GM12878 (cell line): ENCODE results near the gene SIKE1. TPM values are rescaled to one million over a fixed set of nuclear protein-coding genes. Genes with fewer than 3 reads are reported as not detected.
A peak's percentile ranks its signal among the peaks of the same experiment; 100 is the strongest.

Source experiments
- CBX3 ChIP-seq: fragments of 200-600 bp; sonication (generic); IDR thresholded peaks from 2 replicates; pipeline ENCODE4 v1.6.1; 2016; ENCODE audit warnings: low read depth, borderline replicate concordance
- CEBPB ChIP-seq, 2 experiments: fragments of 150-350 bp in 1 of 2; IDR thresholded peaks; 2 replicates each; pipeline ENCODE4 v1.6.1; 2012 to 2014; ENCODE audit warnings: low read depth in 2 of 2, low read length in 2 of 2, borderline replicate concordance in 1 of 2, inconsistent platforms in 1 of 2
- DPF2 ChIP-seq: fragments of 450-650 bp; IDR thresholded peaks from 2 replicates; pipeline ENCODE4 v1.6.1; 2017; ENCODE audit warnings: mild to moderate bottlenecking
- ETV6 ChIP-seq, 2 experiments: fragments of 450-650 bp in 1 of 2; IDR thresholded peaks in 1 of 2; conservative IDR thresholded peaks in 1 of 2; 2 replicates each; pipeline ENCODE4 v1.6.1; 2014; ENCODE audit warnings: antibody characterized with exemption in 1 of 2, borderline replicate concordance in 1 of 2, low read depth in 1 of 2, mild to moderate bottlenecking in 1 of 2, moderate library complexity in 1 of 2
- KAT2A ChIP-seq: conservative IDR thresholded peaks from 2 replicates; pipeline ENCODE4 v1.6.1; 2011; ENCODE audit warnings: low read depth, low read length; ENCODE audit not compliant: control insufficient read depth
- KLF5 ChIP-seq: fragments of 450-650 bp; IDR thresholded peaks from 2 replicates; pipeline ENCODE4 v1.6.1; 2014; ENCODE audit warnings: mild to moderate bottlenecking; ENCODE audit not compliant: partially characterized antibody
- MEF2A ChIP-seq: IDR thresholded peaks from 2 replicates; pipeline ENCODE4 v1.6.1; 2011; ENCODE audit warnings: low read depth, mild to moderate bottlenecking, low read length, moderate library complexity; ENCODE audit not compliant: insufficient read depth
- MYB ChIP-seq: fragments of 150-350 bp; IDR thresholded peaks from 2 replicates; pipeline ENCODE4 v1.6.1; 2014; ENCODE audit warnings: mild to moderate bottlenecking, low read depth, low read length, borderline replicate concordance
- NR2C1 ChIP-seq: fragments of 450-650 bp; IDR thresholded peaks from 2 replicates; pipeline ENCODE4 v1.6.1; 2017; ENCODE audit warnings: antibody characterized with exemption, mild to moderate bottlenecking, moderate library complexity
- RUNX3 ChIP-seq: IDR thresholded peaks from 2 replicates; pipeline ENCODE4 v1.6.1; 2012; ENCODE audit warnings: low read length, inconsistent platforms
- TARDBP ChIP-seq: IDR thresholded peaks from 2 replicates; pipeline ENCODE4 v1.6.1; 2016; ENCODE audit warnings: borderline replicate concordance
- polyA plus RNA-seq, 11 experiments: library from polyadenylated mRNA; depleted of rRNA in 4 of 11; unstranded in 6 of 11; stranded (reverse) in 5 of 11; fragments of >200 nt; fragmentation: Nextera tagmentation in 4 of 11; fragmentation: Illumina TruSeq in 1 of 11; extraction: Ambion mirVana in 4 of 11; extraction: Trizol in 1 of 11; gene quantifications; 1 replicate in 1 of 11; 2 replicates in 10 of 11; pipeline versions ENCODE4 v1.2.1 to v1.2.3, GENCODE V29; 2011 to 2016; ENCODE audit warnings: inconsistent platforms in 2 of 11, missing spikeins in 2 of 11, low read depth in 1 of 11
- total RNA-seq, 4 experiments: library from RNA; depleted of rRNA in 3 of 4; stranded (reverse); fragments of >200 nt in 3 of 4; fragmentation: Illumina TruSeq in 1 of 4; extraction: Trizol in 1 of 4; gene quantifications; 2 replicates each; pipeline versions ENCODE4 v1.2.1 to v1.2.3, GENCODE V29; 2013 to 2021
- TF ChIP-seq, protein P1 (sequence below): fragments of 450-650 bp; conservative IDR thresholded peaks from 2 replicates; pipeline ENCODE4 v1.6.1; 2017; ENCODE audit warnings: mild to moderate bottlenecking, moderate library complexity
- TF ChIP-seq, protein P2 (sequence below): fragments of 450-650 bp; formaldehyde crosslinking; IDR thresholded peaks from 2 replicates; pipeline ENCODE4 v1.5.0; 2022; ENCODE audit warnings: mild to moderate bottlenecking, missing genetic modification characterization
- TF ChIP-seq, protein P3 (sequence below): fragments of 450-650 bp; IDR thresholded peaks from 2 replicates; pipeline ENCODE4 v1.6.1; 2017; ENCODE audit warnings: mild to moderate bottlenecking, low read depth, inconsistent platforms; ENCODE audit not compliant: poor library complexity, severe bottlenecking
- TF ChIP-seq, protein P4 (sequence below): fragments of 450-650 bp; IDR thresholded peaks from 2 replicates; pipeline ENCODE4 v1.6.1; 2017; ENCODE audit warnings: low read depth, mild to moderate bottlenecking, moderate library complexity
- TF ChIP-seq, protein P5 (sequence below): IDR thresholded peaks from 2 replicates; pipeline ENCODE4 v1.6.1; 2012; ENCODE audit warnings: low read depth, low read length, improper control_type of control experiment

Gene SIKE1
- total and polyA plus RNA-seq, 10 of the 15 experiments (the other 5 are each of a cell fraction or from before 2014, with no cell fraction given) = 10.4 to 67.0 (median 45.5) TPM

DNA sequence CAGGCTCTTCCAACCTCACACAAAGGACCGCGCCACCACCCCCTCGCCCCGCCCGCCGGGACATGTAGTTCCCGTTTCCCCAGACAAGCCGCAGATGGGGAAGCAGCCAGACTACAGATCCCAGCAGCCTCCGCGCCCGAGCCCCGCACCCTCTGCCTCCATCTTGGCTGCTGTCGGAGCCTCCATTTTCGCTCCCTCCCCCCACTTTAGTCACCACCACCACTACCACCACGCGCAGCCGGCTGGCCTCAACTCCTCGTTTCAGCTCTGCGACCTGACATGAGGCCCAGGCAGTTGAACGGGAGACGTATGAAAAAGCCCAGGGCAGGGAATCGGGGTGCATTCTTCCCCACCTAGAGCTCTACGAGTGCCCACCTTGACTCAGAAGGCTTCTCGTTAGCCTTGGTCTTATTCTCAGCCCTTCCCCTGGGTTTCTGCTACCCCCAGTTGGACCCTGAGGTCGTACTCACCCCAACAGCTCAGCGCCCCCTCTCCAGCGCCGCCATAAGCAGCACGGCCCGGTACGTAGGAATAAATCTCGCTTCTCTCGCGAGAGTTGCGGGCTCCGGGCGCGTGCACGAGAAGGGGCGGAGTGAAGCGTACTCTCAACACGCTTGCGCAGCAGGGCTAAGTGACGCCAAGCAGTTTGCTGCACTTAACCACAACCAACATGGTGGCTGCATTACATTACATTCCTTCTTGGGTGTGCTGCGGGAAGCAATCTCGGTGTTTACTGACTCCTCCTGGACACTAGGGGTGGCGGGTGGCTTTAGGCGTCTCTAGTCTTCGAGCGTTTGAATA, 22.8 kb downstream of the SIKE1 start, which contains the start of gene CSDE1 (continued):
- TF ChIP-seq, protein P1, sequence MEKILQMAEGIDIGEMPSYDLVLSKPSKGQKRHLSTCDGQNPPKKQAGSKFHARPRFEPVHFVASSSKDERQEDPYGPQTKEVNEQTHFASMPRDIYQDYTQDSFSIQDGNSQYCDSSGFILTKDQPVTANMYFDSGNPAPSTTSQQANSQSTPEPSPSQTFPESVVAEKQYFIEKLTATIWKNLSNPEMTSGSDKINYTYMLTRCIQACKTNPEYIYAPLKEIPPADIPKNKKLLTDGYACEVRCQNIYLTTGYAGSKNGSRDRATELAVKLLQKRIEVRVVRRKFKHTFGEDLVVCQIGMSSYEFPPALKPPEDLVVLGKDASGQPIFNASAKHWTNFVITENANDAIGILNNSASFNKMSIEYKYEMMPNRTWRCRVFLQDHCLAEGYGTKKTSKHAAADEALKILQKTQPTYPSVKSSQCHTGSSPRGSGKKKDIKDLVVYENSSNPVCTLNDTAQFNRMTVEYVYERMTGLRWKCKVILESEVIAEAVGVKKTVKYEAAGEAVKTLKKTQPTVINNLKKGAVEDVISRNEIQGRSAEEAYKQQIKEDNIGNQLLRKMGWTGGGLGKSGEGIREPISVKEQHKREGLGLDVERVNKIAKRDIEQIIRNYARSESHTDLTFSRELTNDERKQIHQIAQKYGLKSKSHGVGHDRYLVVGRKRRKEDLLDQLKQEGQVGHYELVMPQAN = 0 out of 2 replicates have a peak, but pooled peaks have one; percentile 1
- TF ChIP-seq ETV6 (conservative IDR thresholded peaks at IDR 0.05 in 1 of 2, IDR thresholded peaks at IDR 0.05 in 1 of 2; ENCODE audit: borderline replicate concordance in 1 of 2, low read depth in 1 of 2) (0 out of 4 replicates have a peak, but pooled peaks of 1 of the 2 experiments have one; percentile 22), MYB (no peak), TARDBP (peak; percentile 95), RUNX3 (peak; percentile 98), KAT2A (no peak), CBX3 (no peak), CEBPB (IDR thresholded peaks at IDR 0.05; ENCODE audit: borderline replicate concordance in 1 of 2, low read depth in 2 of 2, low read length in 2 of 2) (no peak), MEF2A (0 out of 2 replicates have a peak, but pooled peaks have one; percentile 40), KLF5 (peak; percentile 86), DPF2 (peak; percentile 10; the same call in 1 of the 2 replicates), NR2C1 (peak; percentile 82)
- TF ChIP-seq, protein P2, sequence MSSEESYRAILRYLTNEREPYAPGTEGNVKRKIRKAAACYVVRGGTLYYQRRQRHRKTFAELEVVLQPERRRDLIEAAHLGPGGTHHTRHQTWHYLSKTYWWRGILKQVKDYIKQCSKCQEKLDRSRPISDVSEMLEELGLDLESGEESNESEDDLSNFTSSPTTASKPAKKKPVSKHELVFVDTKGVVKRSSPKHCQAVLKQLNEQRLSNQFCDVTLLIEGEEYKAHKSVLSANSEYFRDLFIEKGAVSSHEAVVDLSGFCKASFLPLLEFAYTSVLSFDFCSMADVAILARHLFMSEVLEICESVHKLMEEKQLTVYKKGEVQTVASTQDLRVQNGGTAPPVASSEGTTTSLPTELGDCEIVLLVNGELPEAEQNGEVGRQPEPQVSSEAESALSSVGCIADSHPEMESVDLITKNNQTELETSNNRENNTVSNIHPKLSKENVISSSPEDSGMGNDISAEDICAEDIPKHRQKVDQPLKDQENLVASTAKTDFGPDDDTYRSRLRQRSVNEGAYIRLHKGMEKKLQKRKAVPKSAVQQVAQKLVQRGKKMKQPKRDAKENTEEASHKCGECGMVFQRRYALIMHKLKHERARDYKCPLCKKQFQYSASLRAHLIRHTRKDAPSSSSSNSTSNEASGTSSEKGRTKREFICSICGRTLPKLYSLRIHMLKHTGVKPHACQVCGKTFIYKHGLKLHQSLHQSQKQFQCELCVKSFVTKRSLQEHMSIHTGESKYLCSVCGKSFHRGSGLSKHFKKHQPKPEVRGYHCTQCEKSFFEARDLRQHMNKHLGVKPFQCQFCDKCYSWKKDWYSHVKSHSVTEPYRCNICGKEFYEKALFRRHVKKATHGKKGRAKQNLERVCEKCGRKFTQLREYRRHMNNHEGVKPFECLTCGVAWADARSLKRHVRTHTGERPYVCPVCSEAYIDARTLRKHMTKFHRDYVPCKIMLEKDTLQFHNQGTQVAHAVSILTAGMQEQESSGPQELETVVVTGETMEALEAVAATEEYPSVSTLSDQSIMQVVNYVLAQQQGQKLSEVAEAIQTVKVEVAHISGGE (CRISPR knock-in tag) = no peak
- TF ChIP-seq, protein P3, sequence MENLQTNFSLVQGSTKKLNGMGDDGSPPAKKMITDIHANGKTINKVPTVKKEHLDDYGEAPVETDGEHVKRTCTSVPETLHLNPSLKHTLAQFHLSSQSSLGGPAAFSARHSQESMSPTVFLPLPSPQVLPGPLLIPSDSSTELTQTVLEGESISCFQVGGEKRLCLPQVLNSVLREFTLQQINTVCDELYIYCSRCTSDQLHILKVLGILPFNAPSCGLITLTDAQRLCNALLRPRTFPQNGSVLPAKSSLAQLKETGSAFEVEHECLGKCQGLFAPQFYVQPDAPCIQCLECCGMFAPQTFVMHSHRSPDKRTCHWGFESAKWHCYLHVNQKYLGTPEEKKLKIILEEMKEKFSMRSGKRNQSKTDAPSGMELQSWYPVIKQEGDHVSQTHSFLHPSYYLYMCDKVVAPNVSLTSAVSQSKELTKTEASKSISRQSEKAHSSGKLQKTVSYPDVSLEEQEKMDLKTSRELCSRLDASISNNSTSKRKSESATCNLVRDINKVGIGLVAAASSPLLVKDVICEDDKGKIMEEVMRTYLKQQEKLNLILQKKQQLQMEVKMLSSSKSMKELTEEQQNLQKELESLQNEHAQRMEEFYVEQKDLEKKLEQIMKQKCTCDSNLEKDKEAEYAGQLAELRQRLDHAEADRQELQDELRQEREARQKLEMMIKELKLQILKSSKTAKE = no peak
- TF ChIP-seq, protein P4, sequence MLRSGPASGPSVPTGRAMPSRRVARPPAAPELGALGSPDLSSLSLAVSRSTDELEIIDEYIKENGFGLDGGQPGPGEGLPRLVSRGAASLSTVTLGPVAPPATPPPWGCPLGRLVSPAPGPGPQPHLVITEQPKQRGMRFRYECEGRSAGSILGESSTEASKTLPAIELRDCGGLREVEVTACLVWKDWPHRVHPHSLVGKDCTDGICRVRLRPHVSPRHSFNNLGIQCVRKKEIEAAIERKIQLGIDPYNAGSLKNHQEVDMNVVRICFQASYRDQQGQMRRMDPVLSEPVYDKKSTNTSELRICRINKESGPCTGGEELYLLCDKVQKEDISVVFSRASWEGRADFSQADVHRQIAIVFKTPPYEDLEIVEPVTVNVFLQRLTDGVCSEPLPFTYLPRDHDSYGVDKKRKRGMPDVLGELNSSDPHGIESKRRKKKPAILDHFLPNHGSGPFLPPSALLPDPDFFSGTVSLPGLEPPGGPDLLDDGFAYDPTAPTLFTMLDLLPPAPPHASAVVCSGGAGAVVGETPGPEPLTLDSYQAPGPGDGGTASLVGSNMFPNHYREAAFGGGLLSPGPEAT = peak; percentile 91
- TF ChIP-seq, protein P5, sequence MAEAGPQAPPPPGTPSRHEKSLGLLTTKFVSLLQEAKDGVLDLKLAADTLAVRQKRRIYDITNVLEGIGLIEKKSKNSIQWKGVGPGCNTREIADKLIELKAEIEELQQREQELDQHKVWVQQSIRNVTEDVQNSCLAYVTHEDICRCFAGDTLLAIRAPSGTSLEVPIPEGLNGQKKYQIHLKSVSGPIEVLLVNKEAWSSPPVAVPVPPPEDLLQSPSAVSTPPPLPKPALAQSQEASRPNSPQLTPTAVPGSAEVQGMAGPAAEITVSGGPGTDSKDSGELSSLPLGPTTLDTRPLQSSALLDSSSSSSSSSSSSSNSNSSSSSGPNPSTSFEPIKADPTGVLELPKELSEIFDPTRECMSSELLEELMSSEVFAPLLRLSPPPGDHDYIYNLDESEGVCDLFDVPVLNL = no peak
